ENCODE results near the gene ATCAY. TPM values are rescaled to one million over a fixed set of nuclear protein-coding genes. Genes with fewer than 3 reads are reported as not detected.

Gene ATCAY
- total RNA-seq, 4 donors from 2014 or later: 0.07 to 0.67 (median 0.12) TPM; not detected in 1

DNA sequence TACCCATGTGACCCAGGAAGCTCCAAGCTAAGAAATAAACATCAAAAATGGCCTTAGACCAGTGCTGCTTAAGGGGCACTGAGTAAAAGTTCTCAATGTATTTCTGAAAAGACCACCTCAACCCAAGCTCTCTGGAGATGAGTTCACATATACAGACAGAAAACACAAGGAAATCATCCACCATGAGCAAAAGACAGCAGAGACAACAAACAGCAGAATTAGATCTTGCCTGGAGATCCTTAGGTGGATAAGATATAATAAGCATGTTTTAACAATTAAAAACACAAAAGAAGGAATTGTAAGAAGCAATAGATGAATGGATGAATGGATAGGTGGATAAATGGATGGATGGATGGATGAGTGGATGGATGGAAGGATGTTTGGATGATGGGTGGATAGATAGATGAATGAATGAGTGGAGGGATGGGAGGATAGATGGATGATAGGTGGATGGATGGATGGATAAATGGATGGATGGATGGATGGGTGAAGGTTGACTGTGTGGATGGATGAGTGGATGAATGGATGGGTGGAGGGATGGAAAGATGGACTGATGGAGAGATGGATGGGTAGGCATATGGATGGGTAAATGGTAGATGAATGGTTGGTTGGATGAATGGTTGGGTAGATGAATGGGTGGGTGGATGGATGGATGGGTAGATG lies 42.7 kb downstream of the ATCAY start:
- TF ChIP-seq, protein P1, sequence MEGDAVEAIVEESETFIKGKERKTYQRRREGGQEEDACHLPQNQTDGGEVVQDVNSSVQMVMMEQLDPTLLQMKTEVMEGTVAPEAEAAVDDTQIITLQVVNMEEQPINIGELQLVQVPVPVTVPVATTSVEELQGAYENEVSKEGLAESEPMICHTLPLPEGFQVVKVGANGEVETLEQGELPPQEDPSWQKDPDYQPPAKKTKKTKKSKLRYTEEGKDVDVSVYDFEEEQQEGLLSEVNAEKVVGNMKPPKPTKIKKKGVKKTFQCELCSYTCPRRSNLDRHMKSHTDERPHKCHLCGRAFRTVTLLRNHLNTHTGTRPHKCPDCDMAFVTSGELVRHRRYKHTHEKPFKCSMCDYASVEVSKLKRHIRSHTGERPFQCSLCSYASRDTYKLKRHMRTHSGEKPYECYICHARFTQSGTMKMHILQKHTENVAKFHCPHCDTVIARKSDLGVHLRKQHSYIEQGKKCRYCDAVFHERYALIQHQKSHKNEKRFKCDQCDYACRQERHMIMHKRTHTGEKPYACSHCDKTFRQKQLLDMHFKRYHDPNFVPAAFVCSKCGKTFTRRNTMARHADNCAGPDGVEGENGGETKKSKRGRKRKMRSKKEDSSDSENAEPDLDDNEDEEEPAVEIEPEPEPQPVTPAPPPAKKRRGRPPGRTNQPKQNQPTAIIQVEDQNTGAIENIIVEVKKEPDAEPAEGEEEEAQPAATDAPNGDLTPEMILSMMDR (IDR thresholded peaks at IDR 0.05): no peak
- TF ChIP-seq POLR2A (IDR thresholded peaks at IDR 0.05) (no peak), EP300 (IDR thresholded peaks at IDR 0.05) (no peak), POLR2AphosphoS5 (IDR thresholded peaks at IDR 0.05) (no peak)
- H3K4me3 ChIP-seq: no peak overlapping the region
- peaks cover 0 to 23% (median 0%) of the 10 kb centered on the region in 3 donors for H3K9me3 ChIP-seq
- no peaks in the 10 kb centered on the region for H3K27me3 ChIP-seq
- H3K4me1 ChIP-seq: no peaks in the 10 kb centered on the region
- no peak for ATAC-seq
- H3K27ac ChIP-seq: no peak overlapping the region
- H3K36me3 ChIP-seq: no peaks in the 10 kb centered on the region

DNA sequence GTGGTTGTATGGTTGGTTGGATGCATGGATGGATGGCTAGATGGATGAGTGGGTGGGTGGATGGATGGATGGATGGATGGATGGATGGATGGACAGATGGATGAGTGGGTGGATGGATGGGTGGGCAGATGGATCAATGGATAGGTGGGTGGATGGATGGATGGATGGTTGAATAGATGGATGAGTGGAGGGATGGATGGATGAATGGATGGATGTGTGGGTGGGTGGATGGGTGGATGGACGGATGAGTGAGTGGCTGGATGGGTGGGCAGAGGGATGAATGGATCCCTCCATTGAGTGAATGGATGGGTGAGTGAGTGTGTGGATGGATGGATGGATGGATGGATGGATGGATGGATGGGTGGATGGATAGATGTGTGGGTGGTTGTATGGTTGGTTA lies 43.4 kb downstream of the ATCAY start:
- Histone ChIP-seq H3K4me3 (no peak overlapping the region), H3K27ac (no peak overlapping the region), H3K27me3 (no peaks in the 10 kb centered on the region), H3K4me1 (no peaks in the 10 kb centered on the region), H3K36me3 (no peaks in the 10 kb centered on the region), H3K9me3 (peaks cover 0 to 23% (median 0%) of the 10 kb centered on the region in 3 donors)
- WGBS, 2 donors (ENCODE audit: low coverage in 1 of 2): 64 to 71% methylated on average over 1 of the region's 1 CpG
- TF ChIP-seq, protein P1 (IDR thresholded peaks at IDR 0.05): no peak
- ATAC-seq: no peak

DNA sequence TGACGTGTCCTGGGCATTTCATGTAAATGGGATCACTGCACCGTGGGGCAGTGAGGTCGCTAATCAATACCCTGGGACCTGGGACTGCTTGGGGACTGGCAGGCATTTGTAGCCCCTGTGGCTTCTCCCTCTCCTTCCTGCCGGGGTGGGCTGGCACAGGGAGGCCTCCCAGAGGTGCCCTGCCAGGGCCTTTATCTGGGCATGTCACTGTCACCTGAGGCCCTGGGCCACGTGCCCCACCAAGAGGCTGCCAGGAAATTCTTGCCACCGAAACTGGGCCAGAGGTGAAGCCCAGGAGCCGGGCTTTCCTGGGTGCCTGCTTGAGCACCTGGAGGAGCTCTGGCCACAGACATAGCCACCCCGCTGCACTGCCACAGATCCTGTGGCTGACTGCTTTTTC lies 50.6 kb downstream of the ATCAY start:
- peaks cover 0 to 25% (median 8%) of the 10 kb centered on the region in 3 donors for H3K4me1 ChIP-seq
- WGBS, 2 donors (ENCODE audit: low coverage in 1 of 2): 88% methylated on average over 1 of the region's 8 CpGs; no CpG with 5 or more reads in 1 of the 2 donors
- peak; percentile 36 for ATAC-seq
- no peaks in the 10 kb centered on the region for H3K9me3 ChIP-seq
- H3K36me3 ChIP-seq: no peaks in the 10 kb centered on the region
- H3K4me3 ChIP-seq: no peak overlapping the region
- no peak for TF ChIP-seq POLR2A (IDR thresholded peaks at IDR 0.05)
- no peak for TF ChIP-seq POLR2AphosphoS5 (IDR thresholded peaks at IDR 0.05)
- no peak for TF ChIP-seq EP300 (IDR thresholded peaks at IDR 0.05)
- TF ChIP-seq, protein P1 (IDR thresholded peaks at IDR 0.05): no peak
- H3K27ac ChIP-seq: no peak overlapping the region
- H3K27me3 ChIP-seq: peaks cover 16% of the 10 kb centered on the region

GRCh38 chr19:3932931-3933810 lies 52.7 kb downstream of the ATCAY start, which contains the start of gene NMRK2:
Gene NMRK2, plus strand, starts transcription at chr19:3933069. Its CDS starts 603 bp downstream, at chr19:3933672.
- Histone ChIP-seq H3K36me3 (no peaks in the 10 kb centered on the region), H3K4me3 (peak within 1 kb of the TSS in 1 of 2 donors; percentile 38), H3K4me1 (peaks cover 0 to 25% (median 8%) of the 10 kb centered on the region in 3 donors), H3K27ac (peak within 1 kb of the TSS in 1 of 4 donors; percentile 44), H3K9me3 (no peaks in the 10 kb centered on the region), H3K27me3 (peaks cover 16% of the 10 kb centered on the region)
- TF ChIP-seq POLR2AphosphoS5 (IDR thresholded peaks at IDR 0.05) (no peak), EP300 (IDR thresholded peaks at IDR 0.05) (no peak)
- TF ChIP-seq, protein P1 (IDR thresholded peaks at IDR 0.05): no peak
- WGBS, 2 donors (ENCODE audit: low coverage in 1 of 2): 0% methylated on average over 3 to 5 of the region's 51 CpGs
- ATAC-seq: peak; percentile 50

Data from gastroesophageal sphincter (tissue), 4 donors.